Heart left ventricle (tissue), 13 donors: Measurements from ENCODE around the gene MAGEB17.

Experiments
- CTCF ChIP-seq, 12 donors: fragments of 200-600 bp; sonication (generic) in 4 of 12; IDR thresholded peaks; one replicate each; pipeline versions ENCODE4 v1.5.0 to v1.8.0; 2018 to 2022; ENCODE audit warnings: antibody characterized with exemption in 12 of 12, mild to moderate bottlenecking in 5 of 12
- POLR2A ChIP-seq, 2 donors: fragments of 450-650 bp; IDR thresholded peaks; one replicate each; pipeline ENCODE4 v1.6.1; 2017; ENCODE audit warnings: antibody characterized with exemption in 2 of 2, mild to moderate bottlenecking in 2 of 2, moderate library complexity in 2 of 2
- donor health status: ischemic (EF 13 %, LVEDD 7.1; RV severe dilation, severe dysfunction).
- donor health status: DM: no; HTN: yes; CAD: no.
- donor health status: DM: no; HTN: no; CAD: no.
- donor health status: ischemic (EF 25% LVEDD 6.9; RV normal size, moderate dysfunction).
- donor health status: ischemic (EF 25% LVEDD 5.7; RV mildly dilated, moderate dysfunction).
- donor health status: ischemic (EF 35%, LVEDD 5.7; RV mildly dilated, moderate dysfunction).
- donor health status: nonischemic (EF 11% LVEDD 7.7; RV severe dilation, severe dysfunction).
- donor health status: DM: yes; HTN: yes; CAD: no.
- donor health status: PGD.
- donor health status: ischemic (EF 29% LVEDD 5.4; RV normal size, mild dysfunction).
- donor health status: nonischemic (EF 23%, LVEDD 6.1; RV moderate dilation, normal function).

GRCh38 chrX:16120431-16120830, 46.9 kb upstream of the MAGEB17 start:
- TF ChIP-seq CTCF (IDR thresholded peaks at IDR 0.05), result no peak
- no peak for TF ChIP-seq POLR2A (IDR thresholded peaks at IDR 0.05)
